GM18520 (cell line): Measurements from ENCODE around the gene ZNF143.

Source experiments
- ATAC-seq: cut with Tn5 transposase; IDR thresholded peaks from one replicate; pipeline ENCODE4 v1.9.1; 2021; ENCODE audit not compliant: unreplicated experiment

Gene ZNF143

GRCh38 chr11:9573775-9574621 is 113.2 kb downstream of the ZNF143 start:
- ATAC-seq, result no peak

- no peak for ATAC-seq
Observed at GRCh38 chr11:9574622-9575259, 113.9 kb downstream of the ZNF143 start.

GRCh38 chr11:9575260-9576240 is 114.7 kb downstream of the ZNF143 start:
- no peak for ATAC-seq

GRCh38 chr11:9576701-9577381 is 116.0 kb downstream of the ZNF143 start:
- no peak for ATAC-seq

GRCh38 chr11:9577556-9577955 is 116.7 kb downstream of the ZNF143 start:
- ATAC-seq, result no peak
